Loucy (cell line): ENCODE measurements around the gene NT5DC4.

Source experiments
- H2AFZ ChIP-seq: fragments of 200-600 bp; sonication (generic); 2 replicates; pipeline ENCODE4 v1.6.0; 2016; ENCODE audit warnings: antibody characterized with exemption, mild to moderate bottlenecking, low read length, moderate library complexity
- H3F3A ChIP-seq: fragments of 200-600 bp; 2 replicates; pipeline ENCODE4 v1.6.0; 2016; ENCODE audit warnings: antibody characterized with exemption, low read depth, mild to moderate bottlenecking
- H3K27me3 ChIP-seq: fragments of 200-600 bp; sonication (generic); 2 replicates; pipeline ENCODE4 v1.6.1; 2014; ENCODE audit warnings: low read length, mild to moderate bottlenecking; ENCODE audit not compliant: insufficient read depth, poor library complexity, severe bottlenecking
- H3K36me3 ChIP-seq: fragments of 200-600 bp; sonication (generic); 2 replicates; pipeline ENCODE4 v1.6.1; 2016; ENCODE audit warnings: low read length; ENCODE audit not compliant: insufficient read depth
- H3K4me1 ChIP-seq: fragments of 200-600 bp; sonication (generic); 2 replicates; pipeline ENCODE4 v1.5.1; 2014; ENCODE audit warnings: low read length, mild to moderate bottlenecking; ENCODE audit not compliant: insufficient read depth, poor library complexity, severe bottlenecking
- H3K4me2 ChIP-seq: fragments of 200-600 bp; sonication (generic); 2 replicates; pipeline ENCODE4 v1.6.0; 2014; ENCODE audit warnings: antibody characterized with exemption, low read length, low read depth, mild to moderate bottlenecking; ENCODE audit not compliant: poor library complexity, severe bottlenecking
- H3K4me3 ChIP-seq: fragments of 200-600 bp; sonication (generic); 2 replicates; pipeline ENCODE4 v1.5.1; 2014; ENCODE audit warnings: low read length, mild to moderate bottlenecking, mixed read lengths; ENCODE audit not compliant: poor library complexity, severe bottlenecking
- H3K79me2 ChIP-seq: fragments of 200-600 bp; sonication (generic); 2 replicates; pipeline ENCODE4 v1.6.1; 2014; ENCODE audit warnings: low read length; ENCODE audit not compliant: insufficient read depth
- H3K9ac ChIP-seq: fragments of 200-600 bp; sonication (generic); 2 replicates; pipeline ENCODE4 v1.6.0; 2014; ENCODE audit warnings: mild to moderate bottlenecking, low read depth, low read length, moderate library complexity; ENCODE audit not compliant: poor library complexity, severe bottlenecking
- H3K9me2 ChIP-seq: fragments of 200-600 bp; sonication (generic); replicated peaks from 2 replicates; pipeline ENCODE4 v1.6.1; 2016; ENCODE audit warnings: low read depth, low read length, mixed read lengths
- H3K9me3 ChIP-seq: fragments of 200-600 bp; sonication (generic); 2 replicates; pipeline ENCODE4 v1.6.1; 2014; ENCODE audit warnings: mild to moderate bottlenecking, antibody characterized with exemption, low read length, low read depth; ENCODE audit not compliant: insufficient read depth
- H4K20me1 ChIP-seq: fragments of 200-600 bp; sonication (generic); 2 replicates; pipeline ENCODE4 v1.6.0; 2014; ENCODE audit warnings: antibody characterized with exemption, low read length, mild to moderate bottlenecking; ENCODE audit not compliant: insufficient read depth, poor library complexity, severe bottlenecking
- CTCF ChIP-seq: fragments of 200-600 bp; sonication (generic); conservative IDR thresholded peaks from 2 replicates; pipeline ENCODE4 v1.5.1; 2014; ENCODE audit warnings: mild to moderate bottlenecking, antibody characterized with exemption, low read length
- EZH2phosphoT487 ChIP-seq: fragments of 200-600 bp; IDR thresholded peaks from 2 replicates; pipeline ENCODE4 v1.6.1; 2018; ENCODE audit warnings: antibody characterized with exemption, mild to moderate bottlenecking, moderate library complexity, borderline replicate concordance

NT5DC4 gene

GRCh38 chr2:112701052-112701451 lies 19.8 kb upstream of the NT5DC4 start:
- Histone ChIP-seq H2AFZ (no peak overlapping the region), H3K36me3 (no peaks in the 10 kb centered on the region), H3K9me3 (no peaks in the 10 kb centered on the region), H3K27me3 (no peaks in the 10 kb centered on the region), H3K79me2 (no peaks in the 10 kb centered on the region), H3K4me2 (no peak overlapping the region), H3K4me3 (no peak overlapping the region), H3K9me2 (no peaks in the 10 kb centered on the region), H3K4me1 (peaks cover 38% of the 10 kb centered on the region), H4K20me1 (no peaks in the 10 kb centered on the region), H3F3A (no peaks in the 10 kb centered on the region), H3K9ac (no peak overlapping the region)
- no peak for TF ChIP-seq EZH2phosphoT487
- no peak for TF ChIP-seq CTCF

DNA sequence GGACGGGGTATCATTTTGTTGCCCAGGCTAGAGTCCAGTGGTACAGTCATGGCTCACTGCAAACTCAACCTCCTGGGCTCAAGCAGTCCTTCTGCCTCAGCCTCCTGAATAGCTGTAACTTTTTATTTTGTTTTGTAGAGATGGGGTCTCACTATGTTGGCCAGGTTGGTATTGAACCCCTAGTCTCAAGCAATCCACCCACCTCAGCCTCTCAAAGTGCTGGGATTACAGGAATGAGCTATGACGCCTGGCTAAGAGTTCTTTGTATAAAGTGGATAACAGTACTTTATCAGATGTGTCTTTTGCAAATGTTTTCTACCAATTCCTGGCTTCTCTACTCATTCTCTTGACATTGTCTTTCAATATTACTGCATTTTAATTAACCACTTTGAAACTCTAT lies 17.1 kb upstream of the NT5DC4 start:
- no peak overlapping the region for H2AFZ ChIP-seq
- H3K9me2 ChIP-seq, result no peaks in the 10 kb centered on the region
- H3K79me2 ChIP-seq, result no peaks in the 10 kb centered on the region
- no peaks in the 10 kb centered on the region for H3F3A ChIP-seq
- no peak for TF ChIP-seq CTCF
- H3K27me3 ChIP-seq, result no peaks in the 10 kb centered on the region
- H3K4me1 ChIP-seq, result peaks cover 62% of the 10 kb centered on the region
- no peak overlapping the region for H3K4me2 ChIP-seq
- no peaks in the 10 kb centered on the region for H3K9me3 ChIP-seq
- no peaks in the 10 kb centered on the region for H3K36me3 ChIP-seq
- no peaks in the 10 kb centered on the region for H4K20me1 ChIP-seq
- H3K4me3 ChIP-seq, result no peak overlapping the region
- H3K9ac ChIP-seq, result no peak overlapping the region

- no peaks in the 10 kb centered on the region for H3K36me3 ChIP-seq
- 0 out of 2 replicates have a peak overlapping the region, but pooled peaks have one; percentile 18 for H2AFZ ChIP-seq
- H3K27me3 ChIP-seq, result no peaks in the 10 kb centered on the region
- no peaks in the 10 kb centered on the region for H3K9me3 ChIP-seq
- H3K9ac ChIP-seq, result peak overlapping the region; percentile 60
- peak overlapping the region; percentile 47 for H3K4me3 ChIP-seq
- H3K4me1 ChIP-seq, result peaks cover 66% of the 10 kb centered on the region
- peak overlapping the region; percentile 72 for H3K4me2 ChIP-seq
- no peaks in the 10 kb centered on the region for H3K79me2 ChIP-seq
- no peaks in the 10 kb centered on the region for H3F3A ChIP-seq
- no peak for TF ChIP-seq EZH2phosphoT487
- TF ChIP-seq CTCF, result no peak
- no peaks in the 10 kb centered on the region for H3K9me2 ChIP-seq
- no peaks in the 10 kb centered on the region for H4K20me1 ChIP-seq
Observed at GRCh38 chr2:112705575-112705974, 15.2 kb upstream of the NT5DC4 start.
